GM12878 (cell line): ENCODE results near the gene MISP3. TPM values are rescaled to one million over a fixed set of nuclear protein-coding genes. Genes with fewer than 3 reads are reported as not detected.

Experiments
- BCL3 ChIP-seq: IDR thresholded peaks from 2 replicates; pipeline ENCODE4 v1.6.1; 2011; ENCODE audit warnings: borderline replicate concordance, low read depth, mild to moderate bottlenecking, moderate library complexity, low read length; ENCODE audit not compliant: insufficient read depth, poor library complexity, severe bottlenecking
- CHD1 ChIP-seq: IDR thresholded peaks from 2 replicates; pipeline ENCODE4 v1.6.1; 2012; ENCODE audit warnings: low read depth, low read length, improper control_type of control experiment
- IKZF1 ChIP-seq: fragments of 450-650 bp; conservative IDR thresholded peaks from 2 replicates; pipeline ENCODE4 v1.6.1; 2017; ENCODE audit warnings: antibody characterized with exemption, mild to moderate bottlenecking
- KAT2A ChIP-seq: conservative IDR thresholded peaks from 2 replicates; pipeline ENCODE4 v1.6.1; 2011; ENCODE audit warnings: low read depth, low read length; ENCODE audit not compliant: control insufficient read depth
- MEF2B ChIP-seq: fragments of 450-650 bp; IDR thresholded peaks from 2 replicates; pipeline ENCODE4 v1.6.1; 2018; ENCODE audit warnings: mild to moderate bottlenecking, moderate library complexity; ENCODE audit not compliant: partially characterized antibody, poor library complexity, severe bottlenecking
- PAX5 ChIP-seq: IDR thresholded peaks from 2 replicates; pipeline ENCODE4 v1.6.1; 2011; ENCODE audit warnings: low read depth, low read length, borderline replicate concordance
- PBX3 ChIP-seq: IDR thresholded peaks from 2 replicates; pipeline ENCODE4 v1.6.1; 2011; ENCODE audit warnings: mild to moderate bottlenecking, low read depth, low read length, moderate library complexity; ENCODE audit not compliant: insufficient replicate concordance
- RBBP5 ChIP-seq: fragments of 200-600 bp; sonication (generic); conservative IDR thresholded peaks from 2 replicates; pipeline ENCODE4 v1.6.1; 2016
- RCOR1 ChIP-seq: conservative IDR thresholded peaks from 2 replicates; pipeline ENCODE4 v1.6.1; 2012; ENCODE audit warnings: low read depth, low read length, improper control_type of control experiment
- REST ChIP-seq: IDR thresholded peaks from 2 replicates; pipeline ENCODE4 v1.6.1; 2012; ENCODE audit warnings: mild to moderate bottlenecking, low read depth, low read length
- RUNX3 ChIP-seq: IDR thresholded peaks from 2 replicates; pipeline ENCODE4 v1.6.1; 2012; ENCODE audit warnings: low read length, inconsistent platforms
- SPI1 ChIP-seq: IDR thresholded peaks from 2 replicates; pipeline ENCODE4 v1.6.1; 2011; ENCODE audit warnings: low read depth, mild to moderate bottlenecking, low read length, moderate library complexity, borderline replicate concordance; ENCODE audit not compliant: insufficient read depth
- TCF3 ChIP-seq: IDR thresholded peaks from 2 replicates; pipeline ENCODE4 v1.6.1; 2012; ENCODE audit warnings: low read depth, mild to moderate bottlenecking, low read length, borderline replicate concordance; ENCODE audit not compliant: insufficient read depth
- polyA plus RNA-seq, 11 experiments: library from polyadenylated mRNA; depleted of rRNA in 4 of 11; unstranded in 6 of 11; stranded (reverse) in 5 of 11; fragments of >200 nt; fragmentation: Nextera tagmentation in 4 of 11; fragmentation: Illumina TruSeq in 1 of 11; extraction: Ambion mirVana in 4 of 11; extraction: Trizol in 1 of 11; gene quantifications; 1 replicate in 1 of 11; 2 replicates in 10 of 11; pipeline versions ENCODE4 v1.2.1 to v1.2.3, GENCODE V29; 2011 to 2016; ENCODE audit warnings: inconsistent platforms in 2 of 11, missing spikeins in 2 of 11, low read depth in 1 of 11
- total RNA-seq, 4 experiments: library from RNA; depleted of rRNA in 3 of 4; stranded (reverse); fragments of >200 nt in 3 of 4; fragmentation: Illumina TruSeq in 1 of 4; extraction: Trizol in 1 of 4; gene quantifications; 2 replicates each; pipeline versions ENCODE4 v1.2.1 to v1.2.3, GENCODE V29; 2013 to 2021
- TF ChIP-seq, protein P1 (sequence below): fragments of 450-650 bp; formaldehyde crosslinking; IDR thresholded peaks from 2 replicates; pipeline ENCODE4 v1.5.0; 2022; ENCODE audit warnings: mild to moderate bottlenecking, missing genetic modification characterization
- TF ChIP-seq, protein P2 (sequence below): fragments of 150-350 bp; IDR thresholded peaks from 2 replicates; pipeline ENCODE4 v1.6.1; 2016; ENCODE audit warnings: low read depth, low read length

MISP3 gene
- total and polyA plus RNA-seq, 10 of the 15 experiments (the other 5 are each of a cell fraction or from before 2014, with no cell fraction given): 0.07 to 1.4 (median 0.64) TPM

GRCh38 chr19:14117668-14118164, 45.1 kb downstream of the MISP3 start, which contains the start of gene PRKACA (continued):
- TF ChIP-seq, protein P1, sequence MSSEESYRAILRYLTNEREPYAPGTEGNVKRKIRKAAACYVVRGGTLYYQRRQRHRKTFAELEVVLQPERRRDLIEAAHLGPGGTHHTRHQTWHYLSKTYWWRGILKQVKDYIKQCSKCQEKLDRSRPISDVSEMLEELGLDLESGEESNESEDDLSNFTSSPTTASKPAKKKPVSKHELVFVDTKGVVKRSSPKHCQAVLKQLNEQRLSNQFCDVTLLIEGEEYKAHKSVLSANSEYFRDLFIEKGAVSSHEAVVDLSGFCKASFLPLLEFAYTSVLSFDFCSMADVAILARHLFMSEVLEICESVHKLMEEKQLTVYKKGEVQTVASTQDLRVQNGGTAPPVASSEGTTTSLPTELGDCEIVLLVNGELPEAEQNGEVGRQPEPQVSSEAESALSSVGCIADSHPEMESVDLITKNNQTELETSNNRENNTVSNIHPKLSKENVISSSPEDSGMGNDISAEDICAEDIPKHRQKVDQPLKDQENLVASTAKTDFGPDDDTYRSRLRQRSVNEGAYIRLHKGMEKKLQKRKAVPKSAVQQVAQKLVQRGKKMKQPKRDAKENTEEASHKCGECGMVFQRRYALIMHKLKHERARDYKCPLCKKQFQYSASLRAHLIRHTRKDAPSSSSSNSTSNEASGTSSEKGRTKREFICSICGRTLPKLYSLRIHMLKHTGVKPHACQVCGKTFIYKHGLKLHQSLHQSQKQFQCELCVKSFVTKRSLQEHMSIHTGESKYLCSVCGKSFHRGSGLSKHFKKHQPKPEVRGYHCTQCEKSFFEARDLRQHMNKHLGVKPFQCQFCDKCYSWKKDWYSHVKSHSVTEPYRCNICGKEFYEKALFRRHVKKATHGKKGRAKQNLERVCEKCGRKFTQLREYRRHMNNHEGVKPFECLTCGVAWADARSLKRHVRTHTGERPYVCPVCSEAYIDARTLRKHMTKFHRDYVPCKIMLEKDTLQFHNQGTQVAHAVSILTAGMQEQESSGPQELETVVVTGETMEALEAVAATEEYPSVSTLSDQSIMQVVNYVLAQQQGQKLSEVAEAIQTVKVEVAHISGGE (CRISPR knock-in tag): no peak
- TF ChIP-seq PBX3: peak; percentile 95
- TF ChIP-seq MEF2B: no peak
- TF ChIP-seq KAT2A: no peak
- TF ChIP-seq RBBP5: no peak
- TF ChIP-seq RUNX3: peak; percentile 30; the same call in 1 of the 2 replicates
- TF ChIP-seq PAX5: peak; percentile 60; the same call in 1 of the 2 replicates
- no peak for TF ChIP-seq RCOR1
- no peak for TF ChIP-seq TCF3
- TF ChIP-seq, protein P2, sequence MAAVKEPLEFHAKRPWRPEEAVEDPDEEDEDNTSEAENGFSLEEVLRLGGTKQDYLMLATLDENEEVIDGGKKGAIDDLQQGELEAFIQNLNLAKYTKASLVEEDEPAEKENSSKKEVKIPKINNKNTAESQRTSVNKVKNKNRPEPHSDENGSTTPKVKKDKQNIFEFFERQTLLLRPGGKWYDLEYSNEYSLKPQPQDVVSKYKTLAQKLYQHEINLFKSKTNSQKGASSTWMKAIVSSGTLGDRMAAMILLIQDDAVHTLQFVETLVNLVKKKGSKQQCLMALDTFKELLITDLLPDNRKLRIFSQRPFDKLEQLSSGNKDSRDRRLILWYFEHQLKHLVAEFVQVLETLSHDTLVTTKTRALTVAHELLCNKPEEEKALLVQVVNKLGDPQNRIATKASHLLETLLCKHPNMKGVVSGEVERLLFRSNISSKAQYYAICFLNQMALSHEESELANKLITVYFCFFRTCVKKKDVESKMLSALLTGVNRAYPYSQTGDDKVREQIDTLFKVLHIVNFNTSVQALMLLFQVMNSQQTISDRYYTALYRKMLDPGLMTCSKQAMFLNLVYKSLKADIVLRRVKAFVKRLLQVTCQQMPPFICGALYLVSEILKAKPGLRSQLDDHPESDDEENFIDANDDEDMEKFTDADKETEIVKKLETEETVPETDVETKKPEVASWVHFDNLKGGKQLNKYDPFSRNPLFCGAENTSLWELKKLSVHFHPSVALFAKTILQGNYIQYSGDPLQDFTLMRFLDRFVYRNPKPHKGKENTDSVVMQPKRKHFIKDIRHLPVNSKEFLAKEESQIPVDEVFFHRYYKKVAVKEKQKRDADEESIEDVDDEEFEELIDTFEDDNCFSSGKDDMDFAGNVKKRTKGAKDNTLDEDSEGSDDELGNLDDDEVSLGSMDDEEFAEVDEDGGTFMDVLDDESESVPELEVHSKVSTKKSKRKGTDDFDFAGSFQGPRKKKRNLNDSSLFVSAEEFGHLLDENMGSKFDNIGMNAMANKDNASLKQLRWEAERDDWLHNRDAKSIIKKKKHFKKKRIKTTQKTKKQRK: peak; percentile 95
- TF ChIP-seq REST: no peak
- TF ChIP-seq CHD1: no peak
- TF ChIP-seq IKZF1: no peak; the same call in 1 of the 2 replicates
- no peak for TF ChIP-seq BCL3
- TF ChIP-seq SPI1: no peak
